Measurements from ENCODE around the gene HMX1. TPM values are rescaled to one million over a fixed set of nuclear protein-coding genes. Genes with fewer than 3 reads are reported as not detected.

The HMX1 gene
- total RNA-seq, 1 donor = not detected

GRCh38 chr4:8904041-8904501 is 32.4 kb upstream of the HMX1 start:
- H2AFZ ChIP-seq (ENCODE audit: low read length) = no peak overlapping the region
- H3K27me3 ChIP-seq (ENCODE audit: insufficient read depth, low read length) = no peaks in the 10 kb centered on the region
- DNase-seq (ENCODE audit: insufficient read length, low spot score, missing footprints) = peak; percentile 56
- no peak overlapping the region for H3K4me3 ChIP-seq (ENCODE audit: insufficient read depth, low read length)
- no peaks in the 10 kb centered on the region for H3K79me2 ChIP-seq (ENCODE audit: insufficient read depth, low read length)
- no peaks in the 10 kb centered on the region for H3K36me3 ChIP-seq (ENCODE audit: insufficient read depth, low read length)
- H3K9me3 ChIP-seq (ENCODE audit: low read depth, low read length) = peaks cover 9% of the 10 kb centered on the region
- H3K4me1 ChIP-seq (ENCODE audit: insufficient read depth, low read length) = no peaks in the 10 kb centered on the region
- TF ChIP-seq, protein P1, sequence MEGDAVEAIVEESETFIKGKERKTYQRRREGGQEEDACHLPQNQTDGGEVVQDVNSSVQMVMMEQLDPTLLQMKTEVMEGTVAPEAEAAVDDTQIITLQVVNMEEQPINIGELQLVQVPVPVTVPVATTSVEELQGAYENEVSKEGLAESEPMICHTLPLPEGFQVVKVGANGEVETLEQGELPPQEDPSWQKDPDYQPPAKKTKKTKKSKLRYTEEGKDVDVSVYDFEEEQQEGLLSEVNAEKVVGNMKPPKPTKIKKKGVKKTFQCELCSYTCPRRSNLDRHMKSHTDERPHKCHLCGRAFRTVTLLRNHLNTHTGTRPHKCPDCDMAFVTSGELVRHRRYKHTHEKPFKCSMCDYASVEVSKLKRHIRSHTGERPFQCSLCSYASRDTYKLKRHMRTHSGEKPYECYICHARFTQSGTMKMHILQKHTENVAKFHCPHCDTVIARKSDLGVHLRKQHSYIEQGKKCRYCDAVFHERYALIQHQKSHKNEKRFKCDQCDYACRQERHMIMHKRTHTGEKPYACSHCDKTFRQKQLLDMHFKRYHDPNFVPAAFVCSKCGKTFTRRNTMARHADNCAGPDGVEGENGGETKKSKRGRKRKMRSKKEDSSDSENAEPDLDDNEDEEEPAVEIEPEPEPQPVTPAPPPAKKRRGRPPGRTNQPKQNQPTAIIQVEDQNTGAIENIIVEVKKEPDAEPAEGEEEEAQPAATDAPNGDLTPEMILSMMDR (IDR thresholded peaks at IDR 0.05; ENCODE audit: extremely low read depth, low read depth, low read length) = no peak
- H4K20me1 ChIP-seq (ENCODE audit: insufficient read depth, low read length) = no peaks in the 10 kb centered on the region
- no peak overlapping the region for H3K27ac ChIP-seq (ENCODE audit: low read depth, low read length)
- H3K4me2 ChIP-seq (ENCODE audit: insufficient read depth, low read length) = no peak overlapping the region

GRCh38 chr4:8901335-8901734 is 29.7 kb upstream of the HMX1 start:
- Histone ChIP-seq H3K36me3 (ENCODE audit: insufficient read depth, low read length) (no peaks in the 10 kb centered on the region), H3K27ac (ENCODE audit: low read depth, low read length) (no peak overlapping the region), H3K4me2 (ENCODE audit: insufficient read depth, low read length) (no peak overlapping the region), H3K27me3 (ENCODE audit: insufficient read depth, low read length) (no peaks in the 10 kb centered on the region), H3K9me3 (ENCODE audit: low read depth, low read length) (peaks cover 9% of the 10 kb centered on the region), H2AFZ (ENCODE audit: low read length) (no peak overlapping the region), H3K79me2 (ENCODE audit: insufficient read depth, low read length) (no peaks in the 10 kb centered on the region), H3K4me3 (ENCODE audit: insufficient read depth, low read length) (no peak overlapping the region), H4K20me1 (ENCODE audit: insufficient read depth, low read length) (no peaks in the 10 kb centered on the region), H3K4me1 (ENCODE audit: insufficient read depth, low read length) (no peaks in the 10 kb centered on the region)
- DNase-seq (ENCODE audit: insufficient read length, low spot score, missing footprints) = peak; percentile 19
- TF ChIP-seq, protein P1 (IDR thresholded peaks at IDR 0.05; ENCODE audit: extremely low read depth, low read depth, low read length) = no peak

- peak; percentile 68 for DNase-seq (ENCODE audit: insufficient read length, low spot score, missing footprints)
- H3K9me3 ChIP-seq (ENCODE audit: low read depth, low read length) = peaks cover 9% of the 10 kb centered on the region
- H3K27ac ChIP-seq (ENCODE audit: low read depth, low read length) = no peak overlapping the region
Measured at GRCh38 chr4:8900588-8900987, 28.9 kb upstream of the HMX1 start.

GRCh38 chr4:8898419-8898818 is 26.8 kb upstream of the HMX1 start:
- H3K4me2 ChIP-seq (ENCODE audit: insufficient read depth, low read length) = no peak overlapping the region
- no peak for DNase-seq (ENCODE audit: insufficient read length, low spot score, missing footprints)
- H3K4me1 ChIP-seq (ENCODE audit: insufficient read depth, low read length) = no peaks in the 10 kb centered on the region
- H3K27ac ChIP-seq (ENCODE audit: low read depth, low read length) = no peak overlapping the region
- H2AFZ ChIP-seq (ENCODE audit: low read length) = no peak overlapping the region
- no peaks in the 10 kb centered on the region for H3K79me2 ChIP-seq (ENCODE audit: insufficient read depth, low read length)
- no peaks in the 10 kb centered on the region for H4K20me1 ChIP-seq (ENCODE audit: insufficient read depth, low read length)
- H3K4me3 ChIP-seq (ENCODE audit: insufficient read depth, low read length) = no peak overlapping the region
- H3K9me3 ChIP-seq (ENCODE audit: low read depth, low read length) = peaks cover 9% of the 10 kb centered on the region
- no peaks in the 10 kb centered on the region for H3K36me3 ChIP-seq (ENCODE audit: insufficient read depth, low read length)
- TF ChIP-seq, protein P1 (IDR thresholded peaks at IDR 0.05; ENCODE audit: extremely low read depth, low read depth, low read length) = no peak
- H3K27me3 ChIP-seq (ENCODE audit: insufficient read depth, low read length) = peaks cover 13% of the 10 kb centered on the region

More at GRCh38 chr4:8900588-8900987, 28.9 kb upstream of the HMX1 start:
- no peaks in the 10 kb centered on the region for H3K36me3 ChIP-seq (ENCODE audit: insufficient read depth, low read length)
- H3K4me2 ChIP-seq (ENCODE audit: insufficient read depth, low read length) = no peak overlapping the region
- no peaks in the 10 kb centered on the region for H3K27me3 ChIP-seq (ENCODE audit: insufficient read depth, low read length)
- H4K20me1 ChIP-seq (ENCODE audit: insufficient read depth, low read length) = no peaks in the 10 kb centered on the region
- H3K4me3 ChIP-seq (ENCODE audit: insufficient read depth, low read length) = no peak overlapping the region
- H3K4me1 ChIP-seq (ENCODE audit: insufficient read depth, low read length) = no peaks in the 10 kb centered on the region
- no peak overlapping the region for H2AFZ ChIP-seq (ENCODE audit: low read length)
- H3K79me2 ChIP-seq (ENCODE audit: insufficient read depth, low read length) = no peaks in the 10 kb centered on the region
- TF ChIP-seq, protein P1 (IDR thresholded peaks at IDR 0.05; ENCODE audit: extremely low read depth, low read depth, low read length) = no peak
